Activated CD4-positive, alpha-beta T cell treated with anti-CD3 and anti-CD28 coated beads, Interleukin-2, Interleukin-6, amounts not matched to agents 100 ng/mL and 50 ng/mL, durations not matched to agents 16 hours and 8 hours (primary cell): ENCODE data around the gene CYTH1.

Source experiments
- DNase-seq: peaks from one replicate; pipeline ENCODE4 v3.0.0-alpha.2; 2020

CYTH1 gene

DNA sequence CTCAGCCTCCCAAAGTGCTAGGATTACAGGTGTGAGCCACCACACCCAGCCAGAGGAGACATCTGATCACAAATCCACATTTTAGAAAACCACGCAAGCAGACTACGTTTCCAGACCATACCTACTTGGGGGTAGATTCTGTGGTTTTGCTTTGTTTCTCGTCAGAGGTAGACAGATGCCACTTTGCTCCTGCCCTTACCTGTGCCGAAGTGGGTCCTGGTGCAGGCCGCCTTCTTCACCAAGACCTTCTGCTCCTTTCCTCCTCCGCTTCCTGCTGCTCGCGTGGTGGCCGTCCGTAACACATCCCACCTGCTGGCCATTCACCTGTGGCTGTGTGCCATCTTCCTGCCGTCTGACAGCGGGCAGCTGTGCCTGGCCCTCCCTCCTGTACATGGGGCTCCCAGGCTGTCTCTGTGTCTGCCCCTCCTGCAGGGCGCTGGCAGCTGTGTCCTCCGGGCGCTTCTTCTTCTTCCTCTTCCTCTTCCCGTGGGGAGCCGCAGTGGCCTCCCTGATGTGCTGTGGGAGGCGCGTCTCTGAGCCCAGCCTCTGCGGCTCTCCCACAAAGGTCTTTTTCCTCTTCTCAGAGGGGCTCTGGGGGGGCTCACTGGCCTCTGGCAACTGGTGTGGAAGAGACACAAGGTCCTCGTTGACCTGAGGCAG lies 21.2 kb upstream of the CYTH1 start:
- DNase-seq = no peak

DNA sequence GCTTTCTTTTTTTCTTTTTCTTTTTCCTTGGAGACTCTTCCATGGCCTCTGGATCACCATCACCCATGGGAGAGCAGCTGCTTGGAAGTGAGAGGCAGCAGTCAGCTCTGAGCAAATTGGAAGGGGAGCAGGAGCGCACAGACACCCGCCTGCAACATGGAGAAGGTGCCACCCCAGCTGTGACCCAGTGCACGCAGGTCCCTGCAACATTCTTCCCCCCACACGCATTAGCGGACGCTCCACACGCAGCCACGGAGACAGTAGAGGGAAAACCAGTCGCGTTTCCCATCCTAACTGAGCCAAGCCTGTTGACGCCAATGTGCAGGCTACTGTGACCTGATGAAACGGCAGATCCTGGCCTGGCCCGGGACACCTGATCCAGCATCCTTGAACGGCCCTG lies 20.4 kb upstream of the CYTH1 start:
- no peak for DNase-seq

DNA sequence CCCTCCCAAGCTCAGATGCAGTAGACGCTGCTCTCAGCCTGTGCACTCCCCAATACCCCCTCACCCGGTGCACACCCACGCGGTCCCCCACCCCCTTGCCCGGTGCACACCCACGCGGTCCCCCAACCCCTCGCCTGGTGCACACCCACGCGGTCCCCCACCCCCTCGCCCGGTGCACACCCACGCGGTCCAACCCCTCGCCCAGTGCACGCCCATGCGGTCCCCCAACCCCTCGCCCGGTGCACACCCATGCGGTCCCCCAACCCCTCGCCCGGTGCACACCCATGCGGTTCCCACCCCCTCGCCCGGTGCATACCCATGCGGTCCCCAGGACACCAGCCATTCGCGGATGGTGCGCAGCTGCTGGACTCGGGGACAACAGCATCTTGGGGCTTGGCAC lies 19.9 kb upstream of the CYTH1 start:
- no peak for DNase-seq

DNA sequence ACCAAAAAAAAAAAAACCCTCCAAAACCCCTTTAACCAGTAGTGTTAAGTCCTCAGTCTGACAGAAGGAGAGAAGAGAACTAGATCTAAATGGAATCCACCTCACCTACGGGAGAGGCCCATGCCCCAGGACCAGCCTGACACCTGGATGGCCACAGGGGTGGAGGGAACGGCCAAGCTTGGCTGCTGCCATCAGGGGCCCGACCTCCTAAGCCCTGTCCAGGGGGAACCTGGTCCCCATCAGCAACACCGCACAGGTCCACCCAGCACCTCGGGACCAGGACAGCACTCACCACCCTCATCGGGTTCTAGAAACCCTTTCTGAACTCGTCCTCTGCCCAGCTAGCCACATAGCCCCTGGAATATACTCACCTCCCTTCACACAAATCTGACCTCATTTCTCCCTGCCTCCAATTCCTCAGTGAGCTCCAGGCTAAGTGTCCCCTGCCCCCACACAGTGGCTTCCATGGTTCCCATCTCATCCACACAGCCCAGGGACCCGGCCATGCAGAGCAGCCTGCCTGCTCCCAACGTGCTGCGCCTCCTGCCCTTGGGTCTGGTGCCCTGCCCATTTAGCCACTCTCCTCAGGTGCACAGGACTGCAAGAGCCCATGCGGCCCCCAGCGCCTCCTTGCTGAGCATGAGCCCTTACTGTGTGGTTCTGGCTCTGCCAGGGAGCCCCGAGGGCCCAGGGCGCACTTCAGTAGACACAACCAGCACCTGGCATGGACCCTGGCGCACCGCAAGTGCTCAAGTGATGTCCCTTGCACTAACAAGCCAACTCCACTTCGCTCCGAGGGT lies 18.3 kb upstream of the CYTH1 start:
- DNase-seq = no peak

DNA sequence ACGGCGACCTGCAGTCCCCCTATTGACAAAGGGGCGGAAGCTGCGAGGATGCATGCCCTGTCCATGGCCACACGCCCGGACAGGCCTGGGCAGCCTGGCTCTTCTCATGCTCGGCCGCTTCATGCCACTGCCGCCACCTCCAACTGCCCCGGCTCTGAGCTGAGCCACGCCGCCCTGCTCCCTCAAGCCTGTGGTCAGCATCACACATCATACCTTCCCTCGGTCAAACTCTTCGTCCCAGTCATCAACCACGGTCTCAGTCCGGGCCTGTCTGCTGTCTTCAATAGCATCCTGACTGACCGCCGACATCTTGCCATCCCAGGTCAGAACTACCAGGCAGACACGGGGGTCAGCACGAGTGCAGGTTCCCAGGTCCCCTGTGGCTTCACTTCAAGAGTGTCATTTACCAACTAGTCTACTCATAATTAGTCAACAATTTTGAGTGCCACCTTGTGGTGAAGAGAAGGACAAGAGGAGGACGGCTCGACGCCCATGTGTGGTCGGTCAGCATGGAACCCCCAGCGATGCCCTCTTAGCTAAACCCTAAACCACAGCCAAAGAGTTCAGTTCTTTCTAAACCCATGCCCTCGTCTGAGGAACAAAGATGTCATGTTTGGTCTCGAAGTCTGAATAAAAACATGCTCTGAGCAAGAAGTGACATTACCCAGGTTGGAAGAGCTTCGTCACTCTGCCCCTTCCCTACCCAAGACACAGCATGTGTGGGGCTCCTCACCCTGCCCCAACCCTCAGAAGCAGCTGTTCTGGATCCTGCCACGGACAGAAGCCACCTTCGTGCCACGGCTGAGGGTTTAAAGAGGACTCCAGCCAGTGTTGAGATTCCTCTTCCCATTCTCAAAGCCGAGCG lies 16.9 kb upstream of the CYTH1 start:
- DNase-seq = peak; percentile 47

DNA sequence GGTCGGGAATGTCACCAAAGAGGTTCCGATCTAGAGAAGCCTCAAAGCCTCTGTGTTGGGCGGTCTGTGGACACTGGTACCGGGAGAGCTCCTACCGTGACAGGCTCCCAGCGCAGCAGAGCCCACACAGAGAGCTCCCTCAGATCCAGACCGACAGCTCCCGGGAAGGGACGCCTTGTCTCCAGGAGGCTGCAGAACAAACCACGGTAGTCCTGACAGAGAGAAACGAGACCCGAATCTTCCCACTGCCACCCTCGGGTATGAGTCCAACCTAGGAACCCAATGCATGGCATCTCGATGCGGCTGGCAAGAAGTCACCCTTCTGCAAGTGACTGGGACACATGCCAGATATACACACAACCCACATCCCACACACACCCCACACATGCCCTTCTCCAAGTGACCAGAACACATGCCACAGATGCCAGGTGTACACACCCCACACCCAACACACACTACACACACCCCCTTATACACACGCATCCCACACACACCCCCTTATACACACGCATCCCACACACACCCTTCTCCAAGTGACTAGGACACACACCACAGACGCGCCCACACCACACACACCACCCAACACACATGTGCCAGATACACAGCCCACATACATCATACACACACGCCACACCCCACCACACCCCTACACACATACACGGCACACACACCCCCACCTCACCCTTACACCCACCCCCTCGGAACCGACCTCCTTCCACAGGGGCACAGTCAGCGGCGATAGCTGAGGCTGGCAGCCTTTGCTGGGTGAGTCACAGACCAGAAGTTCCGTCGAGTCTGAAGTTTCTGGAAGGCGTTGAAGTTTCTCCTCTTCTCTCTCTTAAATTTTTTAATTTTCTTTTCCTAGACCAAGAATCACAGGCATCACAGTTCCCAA lies 15.9 kb upstream of the CYTH1 start:
- DNase-seq = no peak

DNA sequence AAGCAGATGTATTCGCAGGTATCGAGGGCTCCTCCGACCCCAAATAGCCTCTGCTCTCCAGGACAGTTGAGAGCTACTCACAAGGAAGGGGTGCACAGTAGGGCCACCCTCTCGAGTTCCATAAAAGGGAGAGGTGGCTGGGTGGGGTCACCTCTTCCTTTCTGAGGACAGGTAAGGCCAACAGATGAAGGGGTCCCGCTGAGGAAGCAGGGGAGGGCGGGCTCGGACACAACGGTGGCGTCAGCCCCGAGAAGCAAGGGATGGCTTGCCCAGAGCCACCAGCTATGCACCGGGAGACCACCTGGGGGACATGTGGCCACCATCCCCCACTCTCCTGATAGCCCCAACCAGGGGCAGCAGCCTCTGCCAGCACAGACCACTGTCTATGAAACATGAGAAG lies 15.1 kb upstream of the CYTH1 start:
- no peak for DNase-seq

DNA sequence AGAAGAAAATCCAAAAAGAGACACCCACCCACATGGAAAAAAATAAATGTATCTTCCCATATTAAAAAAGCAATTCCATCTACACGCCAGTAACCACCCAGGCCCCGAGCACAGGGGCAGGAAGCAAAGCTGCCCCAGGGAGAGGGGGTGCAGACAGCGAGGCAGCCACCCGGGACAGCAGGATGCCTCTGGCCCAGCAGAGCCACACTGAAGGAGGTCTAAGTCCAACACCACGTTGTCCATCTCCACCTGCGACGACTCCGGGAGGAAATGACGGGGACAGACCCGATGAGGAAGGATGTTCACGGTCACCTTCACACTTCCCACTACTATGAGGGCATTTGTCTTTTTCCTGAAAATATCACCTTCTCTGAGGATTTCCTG lies 14.4 kb upstream of the CYTH1 start:
- DNase-seq = no peak

DNA sequence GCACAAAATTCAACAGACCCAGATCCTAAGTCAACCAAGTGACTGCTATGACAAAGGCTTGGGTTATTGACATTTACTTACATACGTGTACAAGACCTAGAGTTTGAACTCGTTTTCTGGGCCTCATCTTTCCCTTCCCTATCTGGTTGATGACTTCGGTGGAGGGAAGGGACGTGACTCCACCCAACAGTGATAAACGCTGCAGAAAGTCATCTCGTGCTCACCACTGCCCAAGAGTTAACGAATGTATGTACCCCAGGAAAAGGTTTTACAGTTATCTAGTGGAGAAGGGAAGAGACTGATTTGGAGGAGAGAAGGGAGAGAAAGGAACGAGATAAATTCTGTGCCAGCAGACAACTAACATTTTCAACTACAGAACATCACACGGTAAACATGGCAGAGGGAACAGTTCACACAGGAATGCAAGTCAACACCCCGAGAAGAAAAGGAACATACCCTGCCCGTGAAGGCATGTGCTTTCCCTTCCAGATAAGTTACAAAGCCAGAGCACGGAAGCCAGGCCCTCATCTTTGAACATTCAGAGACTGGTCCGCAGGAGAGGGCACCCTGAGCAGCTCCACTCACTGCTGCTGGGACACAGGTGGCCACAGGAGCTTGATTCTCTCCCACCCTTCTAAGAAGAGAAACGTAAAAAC lies 13.9 kb upstream of the CYTH1 start:
- DNase-seq = no peak

DNA sequence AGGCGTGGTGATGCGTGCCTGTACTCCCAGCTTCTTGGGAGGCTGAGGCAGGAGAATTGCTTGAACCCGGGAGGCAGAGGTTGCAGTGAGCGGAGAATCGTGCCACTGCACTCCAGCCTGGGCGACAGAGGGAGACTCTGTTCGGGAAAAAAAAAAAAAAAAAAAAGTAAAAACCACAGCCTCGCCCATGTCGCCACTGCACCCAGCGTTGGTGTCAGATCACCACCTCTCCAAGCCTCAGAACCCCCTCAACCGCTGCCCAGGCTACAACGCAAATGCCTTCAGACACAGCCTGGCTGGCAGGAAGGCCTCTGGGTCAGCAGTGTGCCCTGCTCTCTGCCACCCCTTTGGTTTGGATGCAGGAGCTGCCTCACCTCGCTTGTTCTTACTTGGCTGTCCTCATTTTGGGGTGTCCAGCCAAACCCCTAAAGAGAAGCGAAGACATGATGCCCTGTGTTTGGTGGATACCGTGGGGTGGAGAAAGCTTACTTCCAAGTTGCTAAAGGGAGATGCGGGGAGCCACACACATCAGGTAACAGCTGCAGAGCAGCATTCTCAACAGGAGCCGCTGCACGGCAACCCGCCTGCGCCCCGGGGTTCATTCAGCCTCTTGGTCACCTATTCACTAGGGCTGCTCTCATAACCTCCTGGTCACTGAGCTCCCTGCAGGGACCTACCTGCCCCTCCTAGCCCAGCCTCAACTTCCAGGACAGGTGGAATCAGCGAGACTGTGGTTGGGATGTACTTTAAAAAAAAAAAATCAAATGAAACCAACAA lies 13.0 kb upstream of the CYTH1 start:
- no peak for DNase-seq

DNA sequence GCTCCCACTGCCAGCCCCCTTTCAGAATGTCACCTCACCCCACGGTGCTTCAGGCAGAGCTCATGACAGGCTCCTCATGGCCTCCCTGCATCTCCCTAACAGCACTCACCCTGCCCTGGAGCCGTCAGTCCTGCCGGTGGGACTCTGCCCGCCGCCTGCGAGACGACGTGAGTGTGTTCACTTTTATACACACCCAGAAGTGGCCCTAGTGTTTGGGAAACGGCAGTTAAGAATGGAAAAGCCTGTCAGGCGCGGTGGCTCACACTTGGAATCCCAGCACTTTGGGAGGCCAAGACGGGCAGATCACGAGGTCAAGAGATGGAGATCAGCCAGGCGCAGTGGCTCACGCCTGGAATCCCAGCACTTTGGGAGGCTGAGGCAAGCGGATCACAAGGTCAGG lies 12.3 kb upstream of the CYTH1 start:
- no peak for DNase-seq

DNA sequence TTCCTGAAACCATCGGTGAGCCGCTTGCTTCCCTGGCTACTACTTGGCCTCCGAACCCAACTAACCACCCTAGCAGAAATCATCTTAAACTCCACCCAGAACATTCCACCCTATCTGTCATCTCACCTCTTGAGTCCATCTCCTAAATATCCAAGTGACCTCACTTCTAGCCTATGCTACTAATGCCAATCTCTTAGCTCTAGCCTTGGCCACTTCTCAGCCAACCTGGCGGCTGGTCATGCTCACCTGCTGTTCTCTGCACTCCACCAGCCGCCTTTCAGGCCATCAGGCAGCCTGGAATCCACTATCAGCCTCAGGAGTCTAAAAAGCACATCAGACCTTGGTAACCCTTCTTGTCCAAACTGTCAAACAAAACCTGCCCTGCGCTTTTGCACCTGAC lies 11.9 kb upstream of the CYTH1 start:
- DNase-seq = no peak

DNA sequence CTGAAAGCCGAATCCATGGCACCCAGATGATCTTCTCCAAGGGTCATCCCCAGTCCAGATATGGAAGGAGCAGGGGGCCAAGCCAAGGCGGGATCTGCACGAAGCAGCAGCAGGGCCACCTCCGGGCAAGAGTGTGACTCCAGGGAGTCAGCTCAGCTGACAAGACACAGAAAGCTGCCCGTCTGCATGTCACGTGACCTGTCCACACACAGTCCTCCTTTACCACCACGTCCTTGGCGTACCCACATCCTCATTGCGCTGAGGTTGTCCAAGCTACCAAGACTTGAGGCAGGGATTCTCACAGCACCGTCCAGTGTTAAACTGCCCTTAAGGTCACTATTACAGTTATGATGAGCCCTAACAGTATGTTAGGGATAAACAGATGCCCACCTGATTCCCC lies 11.3 kb upstream of the CYTH1 start:
- no peak for DNase-seq

DNA sequence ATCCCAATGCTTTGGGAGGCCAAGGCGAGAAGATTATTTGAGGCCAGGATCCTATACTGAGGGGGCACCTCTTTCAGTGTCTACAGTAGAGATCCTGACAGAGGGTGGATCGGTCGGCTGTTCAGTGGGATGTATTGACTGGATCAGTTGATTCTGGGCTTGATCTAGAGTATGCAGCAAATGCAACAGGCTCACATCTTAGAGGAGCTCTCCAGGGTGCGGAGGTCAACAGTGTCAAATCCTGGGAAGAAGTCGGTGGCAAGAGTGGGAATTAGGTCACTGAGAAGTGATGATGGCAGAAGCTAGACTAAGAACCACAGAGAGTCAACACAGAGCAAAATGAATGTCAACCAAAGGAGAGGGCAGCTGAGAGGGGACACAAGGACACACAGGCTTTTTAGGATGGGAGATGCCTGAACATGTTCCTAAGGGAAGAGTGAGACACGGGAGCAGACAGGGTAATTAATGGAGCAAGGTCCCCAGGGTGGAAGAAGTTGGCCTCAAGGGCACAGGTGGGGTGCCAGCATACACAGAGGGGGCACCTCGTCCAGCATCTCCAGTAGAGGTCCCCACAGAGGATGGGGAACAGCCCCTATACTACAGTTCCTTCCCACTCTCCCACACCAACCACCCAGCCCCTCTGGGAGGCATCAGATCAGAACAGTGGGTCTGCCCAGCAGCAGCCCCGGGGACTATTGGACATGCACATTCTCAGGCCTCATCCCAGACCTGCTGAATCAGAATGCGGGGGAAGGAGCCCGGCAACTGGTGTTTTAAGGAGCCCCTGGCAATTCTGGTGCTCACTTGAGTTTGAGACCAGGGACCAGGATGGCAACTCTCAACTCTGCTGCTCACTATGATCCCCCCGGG lies 10.0 kb upstream of the CYTH1 start:
- DNase-seq = no peak

DNA sequence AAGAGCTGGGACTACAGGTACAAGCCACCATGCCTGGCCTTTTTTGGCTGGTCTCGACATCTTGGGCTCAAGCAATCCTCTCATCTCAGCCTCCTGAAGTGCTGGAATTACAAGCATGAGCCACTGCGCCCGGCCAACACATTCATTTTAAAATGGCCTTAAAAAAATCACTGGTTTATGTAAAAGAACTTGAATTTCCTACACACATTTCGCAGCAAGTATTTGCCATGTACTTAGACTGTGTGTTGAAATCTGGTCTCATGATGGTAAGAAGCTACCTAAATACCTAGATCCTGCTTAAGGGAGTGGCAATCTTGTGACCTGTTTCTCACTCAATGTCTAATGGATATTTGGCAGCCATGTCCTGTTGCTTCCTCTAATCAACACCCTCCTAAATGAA lies 8.5 kb upstream of the CYTH1 start:
- no peak for DNase-seq

DNA sequence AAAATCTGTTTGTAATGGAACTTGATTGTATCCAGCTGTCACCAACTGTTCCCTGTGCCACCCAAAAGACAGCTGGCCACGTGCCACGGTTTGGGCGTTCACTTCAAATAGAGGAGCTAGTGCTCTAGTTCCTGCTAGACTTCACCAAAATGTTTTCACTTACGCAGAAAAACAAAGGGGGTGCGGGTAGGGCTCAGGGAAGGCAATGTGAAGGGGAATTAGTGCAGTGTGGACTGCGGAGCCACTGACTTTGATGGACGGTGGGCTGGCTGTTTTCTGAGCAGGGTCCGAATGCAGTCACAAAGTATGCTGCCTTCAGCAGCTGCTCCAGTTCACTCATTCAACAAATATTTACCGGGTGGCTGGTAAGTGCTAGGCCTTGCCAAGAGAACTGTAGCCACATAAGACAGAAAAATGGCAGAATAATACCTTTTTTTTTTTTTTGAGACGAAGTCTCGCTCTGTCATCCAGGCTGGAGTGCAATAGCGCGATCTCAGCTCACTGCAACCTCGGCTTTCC lies 7.6 kb upstream of the CYTH1 start:
- no peak for DNase-seq

DNA sequence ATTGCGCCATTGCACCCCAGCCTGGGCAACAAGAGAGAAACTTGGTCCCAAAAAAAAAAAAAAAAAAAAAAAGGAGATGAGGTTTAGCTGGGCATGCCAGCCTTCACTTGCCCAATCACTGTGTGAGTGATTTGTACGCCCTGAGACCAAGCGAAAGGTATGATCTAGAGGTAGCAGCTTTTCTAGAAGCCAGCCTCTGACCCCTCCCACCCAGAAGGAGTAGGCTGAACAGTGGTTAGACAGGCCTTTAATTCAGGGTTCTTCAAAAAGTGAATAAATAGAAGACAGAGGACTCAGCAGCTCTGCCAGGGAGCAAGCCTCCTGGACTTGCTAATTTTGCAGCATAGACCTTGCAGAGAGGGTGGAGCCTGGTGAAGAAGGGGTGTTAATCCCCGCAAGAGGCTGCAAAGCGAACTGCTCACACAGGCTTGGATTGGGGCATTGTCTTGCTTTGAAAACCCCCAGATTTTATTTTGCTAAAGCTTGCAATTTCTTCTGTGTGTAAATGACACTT lies 7.1 kb upstream of the CYTH1 start:
- DNase-seq = no peak

DNA sequence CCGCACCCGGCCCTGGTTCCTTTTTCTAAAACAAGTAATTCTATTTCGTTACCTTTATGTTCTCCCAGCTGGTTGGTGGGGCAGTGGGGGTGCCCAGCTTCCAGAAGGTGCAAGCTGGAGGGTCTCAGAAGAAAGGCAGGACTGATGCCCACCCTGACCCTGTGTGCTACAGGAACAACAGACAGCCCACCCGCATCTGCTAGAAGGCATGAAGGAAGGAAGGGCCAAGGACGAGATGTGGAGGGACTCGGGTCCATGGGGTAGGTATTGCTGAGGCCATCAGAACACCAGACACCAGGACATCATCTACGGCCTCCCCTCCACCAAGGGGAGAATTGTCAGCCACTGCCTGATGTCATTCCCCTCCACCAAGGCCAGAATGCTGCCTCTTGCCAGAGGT lies 6.4 kb upstream of the CYTH1 start:
- no peak for DNase-seq

DNA sequence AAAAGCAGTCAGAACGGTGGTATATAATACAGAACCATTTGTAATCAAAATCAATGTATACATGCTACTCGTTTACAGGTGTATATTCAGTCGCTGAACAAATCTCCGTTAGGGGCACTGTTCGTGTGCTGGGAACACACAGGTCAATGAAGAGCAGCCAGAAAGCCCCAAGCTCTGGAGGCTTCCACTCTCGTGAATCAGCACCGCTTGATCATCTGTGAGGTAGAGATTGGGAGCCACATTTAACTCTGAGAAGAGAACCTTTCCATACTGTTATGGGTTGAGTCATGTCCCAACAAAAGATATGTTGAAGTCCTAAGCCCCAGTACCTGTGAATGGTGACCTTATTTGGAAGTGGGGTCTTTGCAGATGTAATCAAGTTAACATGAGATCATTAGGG lies 5.4 kb upstream of the CYTH1 start:
- no peak for DNase-seq

DNA sequence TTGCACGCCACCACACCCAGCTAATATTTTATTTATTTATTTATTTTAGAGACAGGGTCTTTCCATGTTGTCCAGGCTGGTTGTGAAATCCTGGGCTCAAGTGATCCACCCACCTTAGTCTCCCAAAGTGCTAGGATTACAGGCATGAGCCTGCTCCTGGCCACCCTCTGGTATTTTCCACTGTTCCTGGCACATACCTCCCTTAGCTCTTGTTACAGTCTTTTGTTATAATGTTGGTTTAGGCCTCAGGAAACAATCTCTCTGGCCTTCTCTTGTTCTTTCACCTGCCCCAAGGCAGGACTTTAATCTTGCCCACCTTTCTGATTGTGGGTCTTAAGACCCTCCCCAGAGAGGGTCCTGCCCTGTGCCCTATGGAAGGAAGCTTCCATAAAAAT lies 3.6 kb upstream of the CYTH1 start:
- DNase-seq = no peak
